Measurements from ENCODE around the gene TRIOBP.

DNA sequence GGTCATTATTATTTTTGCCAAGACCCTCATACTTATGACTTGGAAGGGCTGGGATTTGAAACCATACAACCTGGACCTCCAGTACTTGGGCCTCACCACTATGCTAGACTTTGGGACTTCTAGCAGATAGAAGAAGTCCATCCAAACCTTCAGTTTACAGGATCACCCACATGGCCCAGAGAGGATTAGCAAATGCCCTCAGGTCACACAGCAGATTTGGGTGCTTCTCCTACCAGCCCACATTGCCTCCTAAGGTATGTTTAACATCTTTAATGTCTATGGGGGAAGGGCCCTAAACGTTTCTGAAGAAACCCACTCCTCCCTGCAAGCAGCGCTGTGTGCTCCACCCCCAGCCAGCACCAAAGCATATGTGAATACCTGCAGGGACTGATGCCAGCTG, 93.4 kb downstream of the TRIOBP start:
- TF ChIP-seq, protein P1, sequence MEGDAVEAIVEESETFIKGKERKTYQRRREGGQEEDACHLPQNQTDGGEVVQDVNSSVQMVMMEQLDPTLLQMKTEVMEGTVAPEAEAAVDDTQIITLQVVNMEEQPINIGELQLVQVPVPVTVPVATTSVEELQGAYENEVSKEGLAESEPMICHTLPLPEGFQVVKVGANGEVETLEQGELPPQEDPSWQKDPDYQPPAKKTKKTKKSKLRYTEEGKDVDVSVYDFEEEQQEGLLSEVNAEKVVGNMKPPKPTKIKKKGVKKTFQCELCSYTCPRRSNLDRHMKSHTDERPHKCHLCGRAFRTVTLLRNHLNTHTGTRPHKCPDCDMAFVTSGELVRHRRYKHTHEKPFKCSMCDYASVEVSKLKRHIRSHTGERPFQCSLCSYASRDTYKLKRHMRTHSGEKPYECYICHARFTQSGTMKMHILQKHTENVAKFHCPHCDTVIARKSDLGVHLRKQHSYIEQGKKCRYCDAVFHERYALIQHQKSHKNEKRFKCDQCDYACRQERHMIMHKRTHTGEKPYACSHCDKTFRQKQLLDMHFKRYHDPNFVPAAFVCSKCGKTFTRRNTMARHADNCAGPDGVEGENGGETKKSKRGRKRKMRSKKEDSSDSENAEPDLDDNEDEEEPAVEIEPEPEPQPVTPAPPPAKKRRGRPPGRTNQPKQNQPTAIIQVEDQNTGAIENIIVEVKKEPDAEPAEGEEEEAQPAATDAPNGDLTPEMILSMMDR (conservative IDR thresholded peaks at IDR 0.05; ENCODE audit: low read length) = no peak
- TF ChIP-seq EZH2phosphoT487 (IDR thresholded peaks at IDR 0.05; ENCODE audit: borderline replicate concordance, low read depth, low read length) = no peak
